NCI-H460 (cell line): Measurements from ENCODE around the gene TMEM205. TPM values are rescaled to one million over a fixed set of nuclear protein-coding genes. Genes with fewer than 3 reads are reported as not detected.

Source experiments
- DNase-seq: peaks from one replicate; pipeline ENCODE4 v3.0.0-alpha.2; 2016; ENCODE audit warnings: low read depth; ENCODE audit errors: extremely low read depth
- total RNA-seq: library from RNA; depleted of rRNA; stranded (reverse); fragments of >200 nt; shearing (Covaris generic); gene quantifications from 2 replicates; pipeline ENCODE4 v1.2.3, GENCODE V29; 2014; rRNA removed

TMEM205 gene
- total RNA-seq, 1 experiment from 2014 or later = 114 TPM

DNA sequence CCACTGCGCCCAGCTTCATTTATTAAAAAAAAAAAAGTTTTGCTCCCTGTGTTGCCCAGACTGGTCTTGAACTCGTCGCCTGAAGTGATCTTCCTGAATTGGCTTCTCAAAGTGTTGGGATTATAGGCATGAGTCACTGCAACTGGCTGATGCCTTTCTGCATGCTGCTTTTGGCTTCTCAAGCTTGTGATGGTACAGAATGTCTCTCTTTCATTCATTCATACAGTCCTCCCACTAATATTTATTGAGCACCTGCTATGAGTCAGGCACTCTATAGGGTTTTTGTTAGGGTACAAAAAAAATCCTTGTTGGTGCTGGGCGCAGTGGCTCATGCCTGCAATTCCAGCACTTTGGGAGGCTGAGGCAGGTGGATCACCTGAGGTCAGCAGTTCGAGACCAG is 41.1 kb downstream of the TMEM205 start:
- DNase-seq = no peak

DNA sequence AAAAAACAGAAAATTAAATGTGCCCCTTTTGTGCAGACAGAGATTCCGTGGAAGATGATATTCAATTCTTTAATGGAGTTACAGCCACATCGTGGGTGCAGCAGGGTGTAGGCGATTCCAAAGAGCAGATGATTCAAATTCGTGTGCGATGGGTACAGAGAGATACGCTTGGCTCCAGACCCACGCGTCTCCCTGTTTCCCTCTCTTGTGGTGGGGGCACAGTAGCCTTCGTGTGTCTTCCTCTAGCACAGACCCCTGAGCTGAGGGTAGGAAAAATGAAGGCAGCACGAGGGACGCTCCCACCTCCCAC is 45.3 kb downstream of the TMEM205 start:
- no peak for DNase-seq

DNA sequence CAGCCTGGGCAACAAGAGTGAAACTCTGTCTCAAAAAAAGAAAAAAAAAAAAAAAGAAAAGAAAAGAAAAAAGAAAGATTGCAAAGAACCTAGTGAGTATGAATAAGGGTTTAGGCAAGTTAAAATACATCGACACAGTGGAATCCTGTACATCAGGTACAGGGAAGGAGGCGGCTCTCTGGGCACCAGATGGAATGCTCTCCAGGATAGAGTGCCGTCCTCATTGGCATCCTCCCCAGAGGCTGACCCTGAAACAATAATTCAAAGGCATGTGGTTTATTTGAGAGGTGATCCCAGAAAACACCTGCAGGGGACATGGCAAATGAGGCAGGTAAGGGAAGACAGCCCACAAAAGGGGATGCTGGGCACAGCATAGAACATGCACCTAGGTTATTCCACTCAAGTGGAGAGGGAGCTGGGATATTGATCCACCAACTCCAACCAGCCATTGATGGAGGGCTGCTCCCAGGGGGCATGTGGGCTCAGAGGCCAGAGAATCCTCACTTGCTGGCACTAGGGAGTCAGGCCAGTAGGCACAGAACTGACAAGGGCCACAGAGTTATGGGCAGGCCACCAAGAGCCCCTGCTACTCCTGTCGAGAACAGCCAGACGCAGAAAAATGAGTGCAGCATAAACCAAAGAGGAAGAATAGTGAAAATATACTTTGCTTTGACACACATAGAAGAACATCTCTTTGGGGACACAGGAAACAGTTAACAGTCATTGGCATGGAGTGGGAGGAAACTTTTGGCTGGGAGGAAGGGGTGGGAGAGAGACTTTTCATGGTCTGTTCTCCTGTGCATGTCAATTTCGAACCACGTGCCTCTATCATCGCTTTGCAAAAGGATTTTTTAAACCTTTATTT is 45.9 kb downstream of the TMEM205 start:
- no peak for DNase-seq

DNA sequence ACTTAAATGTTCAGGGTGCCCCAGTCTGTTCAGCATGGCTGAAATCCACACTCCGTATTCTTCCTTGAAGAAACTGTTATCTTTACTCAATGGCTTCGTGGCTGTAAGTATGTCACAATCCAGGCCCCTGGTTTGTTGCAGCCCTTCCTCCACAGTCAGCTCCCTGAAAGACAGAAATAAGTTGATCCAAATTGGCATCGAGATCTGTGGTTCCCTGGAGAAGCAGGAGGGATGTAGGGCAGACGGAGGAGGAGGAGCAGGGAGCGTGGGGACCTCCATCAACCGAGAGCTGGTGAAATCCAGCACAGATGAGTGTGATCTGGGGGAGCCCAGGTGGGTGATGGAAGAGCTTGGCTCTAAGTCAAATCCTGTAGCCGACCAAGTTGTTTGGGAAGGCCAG is 49.8 kb downstream of the TMEM205 start:
- DNase-seq = no peak

DNA sequence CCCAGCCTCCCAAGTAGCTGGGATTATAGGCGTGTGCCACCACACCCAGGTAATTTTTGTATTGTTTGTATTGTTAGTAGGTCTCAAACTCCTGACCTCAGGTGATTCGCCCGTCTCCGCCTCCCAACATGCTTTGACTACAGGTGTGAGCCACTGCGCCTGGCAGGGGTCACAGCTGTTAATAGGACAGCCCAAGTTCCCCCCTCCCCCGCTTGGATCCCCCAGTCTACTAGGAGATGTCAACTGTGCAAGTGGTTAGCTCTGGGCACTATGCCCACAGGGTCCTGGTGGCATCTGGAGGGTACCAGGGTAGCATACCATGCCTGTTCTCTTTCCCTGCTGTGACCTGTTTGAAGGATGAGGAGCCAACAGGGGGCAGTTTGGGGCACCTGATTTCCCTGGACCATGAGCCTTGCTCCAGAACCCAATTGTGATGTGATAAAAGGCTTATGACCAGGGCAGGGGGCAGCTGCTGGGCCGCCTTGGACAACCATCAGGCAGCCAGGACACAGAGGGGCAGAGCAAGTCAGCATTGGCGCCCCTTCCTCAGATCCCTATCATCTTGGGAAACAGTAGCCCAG is 50.3 kb downstream of the TMEM205 start, which contains the start of gene TSPAN16:
TSS of gene TSPAN16 (plus strand) at position 496 of the 581 bp plus-strand sequence. CDS start 138 bp downstream, outside the sequence.
- no peak for DNase-seq

DNA sequence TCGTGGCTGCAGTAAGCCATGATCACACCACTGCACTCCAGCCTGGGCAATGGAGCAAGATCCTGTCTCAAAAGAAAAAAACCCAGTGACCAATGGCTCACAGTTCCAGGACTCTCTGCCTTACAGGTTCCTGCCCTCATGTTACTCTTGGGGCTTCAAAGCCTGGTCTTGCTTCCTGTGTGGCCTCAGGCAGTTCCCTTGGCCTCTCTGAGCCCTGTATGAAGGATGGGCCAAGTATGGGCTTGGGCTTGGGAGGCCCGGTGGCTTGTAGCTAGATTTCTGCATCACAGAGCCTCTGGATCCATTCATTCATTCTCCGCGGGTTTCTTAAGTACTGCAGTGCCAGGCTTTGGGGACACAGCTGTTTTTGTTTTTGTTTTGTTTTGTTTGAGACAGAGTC is 50.9 kb downstream of the TMEM205 start:
- no peak for DNase-seq

DNA sequence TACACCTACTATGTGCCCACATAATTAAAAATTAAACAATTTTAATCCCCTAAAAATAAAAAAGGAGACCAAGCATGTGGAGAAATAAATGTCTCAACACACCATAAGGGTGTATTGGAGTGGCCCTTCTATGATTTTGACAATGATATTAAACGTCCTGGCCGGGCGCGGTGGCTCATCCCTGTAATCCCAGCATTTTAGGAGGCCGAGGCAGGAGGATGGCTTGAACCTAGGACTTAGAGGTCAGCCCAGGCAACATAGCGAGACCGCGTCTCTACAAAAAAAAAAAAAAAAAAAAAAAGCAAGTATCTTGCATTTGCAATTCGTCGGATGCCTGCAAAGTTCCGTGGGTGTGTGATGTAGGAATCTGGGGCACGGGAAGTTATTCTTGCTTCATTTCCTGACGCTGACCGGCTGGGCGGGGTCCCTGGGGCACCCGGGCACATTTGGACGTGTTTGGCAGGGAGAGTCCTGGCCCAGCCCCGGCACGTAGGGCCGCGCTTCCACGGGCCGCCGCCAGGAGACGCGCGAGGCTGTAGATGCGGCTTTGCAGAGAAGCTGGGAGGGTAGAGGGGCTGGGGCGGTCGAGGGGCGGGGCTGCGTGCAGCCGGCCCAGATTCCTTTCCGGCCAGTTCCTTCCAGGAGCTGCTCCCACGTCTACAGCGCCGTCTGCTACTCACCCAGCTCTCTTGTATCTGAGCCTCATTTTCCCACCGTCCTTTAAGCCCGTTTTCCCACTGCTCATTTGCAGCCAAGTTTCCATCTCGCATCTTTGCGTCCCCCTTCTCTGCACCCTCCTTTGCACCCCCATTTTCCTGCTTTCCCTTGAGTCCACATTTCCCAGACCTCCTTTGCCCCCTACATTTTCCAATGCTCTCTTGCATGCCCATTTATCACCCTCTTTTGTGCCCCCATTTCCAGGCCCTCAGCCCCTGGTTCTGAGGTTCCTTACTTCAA is 52.4 kb downstream of the TMEM205 start:
- peak; percentile 93 for DNase-seq

Other genes with a start within 250 kb of the TMEM205 start
- gene SPC24, start 190.5 kb downstream of the TMEM205 start, total RNA-seq = 13.9 and 17.1 TPM in 2 replicates
- 14.2 and 15.0 TPM in 2 replicates for gene KANK2, start 148.7 kb downstream of the TMEM205 start, total RNA-seq
- not detected in 2 replicates for gene ANGPTL8, start 106.6 kb downstream of the TMEM205 start, total RNA-seq
- gene DOCK6, start 83.7 kb downstream of the TMEM205 start, total RNA-seq = 13.9 and 15.1 TPM in 2 replicates
- gene TSPAN16, start 50.1 kb downstream of the TMEM205 start, total RNA-seq = not detected in 2 replicates
- gene RAB3D, start 6.6 kb downstream of the TMEM205 start, total RNA-seq = 10.7 and 12.3 TPM in 2 replicates
- gene CCDC159, start 251 bp upstream of the TMEM205 start, total RNA-seq = 7.1 and 7.2 TPM in 2 replicates
- 8.0 and 8.4 TPM in 2 replicates for gene PLPPR2, start 9.2 kb upstream of the TMEM205 start, total RNA-seq
- 0.66 and 1.4 TPM in 2 replicates for gene SWSAP1, start 28.4 kb upstream of the TMEM205 start, total RNA-seq
- 6.3 and 7.9 TPM in 2 replicates for gene EPOR, start 38.0 kb upstream of the TMEM205 start, total RNA-seq
- 7.3 and 8.6 TPM in 2 replicates for gene RGL3, start 73.0 kb upstream of the TMEM205 start, total RNA-seq
- gene ODAD3, start 88.9 kb upstream of the TMEM205 start, total RNA-seq = 0.20 and 0.47 TPM in 2 replicates
- 122 and 131 TPM in 2 replicates for gene PRKCSH, start 89.4 kb upstream of the TMEM205 start, total RNA-seq
- gene ELAVL3, start 134.8 kb upstream of the TMEM205 start, total RNA-seq = not detected in 2 replicates
- gene ZNF653, start 159.6 kb upstream of the TMEM205 start, total RNA-seq = 5.2 and 5.6 TPM in 2 replicates
- 37.3 and 40.3 TPM in 2 replicates for gene ECSIT, start 182.9 kb upstream of the TMEM205 start, total RNA-seq
- gene CNN1, start 192.6 kb upstream of the TMEM205 start, total RNA-seq = not detected in 2 replicates
- 31.6 and 35.3 TPM in 2 replicates for gene ELOF1, start 213.0 kb upstream of the TMEM205 start, total RNA-seq
- not detected in 2 replicates for gene ACP5, start 231.4 kb upstream of the TMEM205 start, total RNA-seq